ENCODE data around the gene PABPN1. TPM values are rescaled to one million over a fixed set of nuclear protein-coding genes. Genes with fewer than 3 reads are reported as not detected.

PABPN1 gene
- total and polyA plus RNA-seq, 2 of the 13 experiments (the other 11 are each of a cell fraction or from before 2014, with no cell fraction given) = 233 to 524 TPM

GRCh38 chr14:23358553-23359166 is 37.4 kb downstream of the PABPN1 start (continued):
- TF ChIP-seq TMF1 (CRISPR knock-in tag; IDR thresholded peaks at IDR 0.05; ENCODE audit: low read depth) = no peak
- no peak for TF ChIP-seq ZNF124 (CRISPR knock-in tag; IDR thresholded peaks at IDR 0.05)
- no peak for TF ChIP-seq HIVEP1 (CRISPR knock-in tag; IDR thresholded peaks at IDR 0.05)
- TF ChIP-seq BCL6 (CRISPR knock-in tag; IDR thresholded peaks at IDR 0.05) = no peak
- no peak for TF ChIP-seq MXD4 (CRISPR knock-in tag; IDR thresholded peaks at IDR 0.05)
- no peak for TF ChIP-seq GTF3A (CRISPR knock-in tag; conservative IDR thresholded peaks at IDR 0.05)
- TF ChIP-seq PRMT3 (CRISPR knock-in tag; IDR thresholded peaks at IDR 0.05; ENCODE audit: borderline replicate concordance, low read depth) = no peak
- TF ChIP-seq ZNF234 (CRISPR knock-in tag; conservative IDR thresholded peaks at IDR 0.05) = no peak
- no peak for TF ChIP-seq ZNF558 (CRISPR knock-in tag; IDR thresholded peaks at IDR 0.05; ENCODE audit: borderline replicate concordance)
- TF ChIP-seq ESRRA (CRISPR knock-in tag; IDR thresholded peaks at IDR 0.05; ENCODE audit: low read depth) = no peak
- TF ChIP-seq, protein P1, sequence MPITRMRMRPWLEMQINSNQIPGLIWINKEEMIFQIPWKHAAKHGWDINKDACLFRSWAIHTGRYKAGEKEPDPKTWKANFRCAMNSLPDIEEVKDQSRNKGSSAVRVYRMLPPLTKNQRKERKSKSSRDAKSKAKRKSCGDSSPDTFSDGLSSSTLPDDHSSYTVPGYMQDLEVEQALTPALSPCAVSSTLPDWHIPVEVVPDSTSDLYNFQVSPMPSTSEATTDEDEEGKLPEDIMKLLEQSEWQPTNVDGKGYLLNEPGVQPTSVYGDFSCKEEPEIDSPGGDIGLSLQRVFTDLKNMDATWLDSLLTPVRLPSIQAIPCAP (CRISPR knock-in tag; IDR thresholded peaks at IDR 0.05; ENCODE audit: low read depth) = no peak
- no peak for TF ChIP-seq FOXP4 (CRISPR knock-in tag; IDR thresholded peaks at IDR 0.05)
- TF ChIP-seq MTA1 (CRISPR knock-in tag; IDR thresholded peaks at IDR 0.05; ENCODE audit: borderline replicate concordance) = peak; percentile 56; the same call in 1 of the 2 replicates
- TF ChIP-seq ATF7 (IDR thresholded peaks at IDR 0.05) = no peak
- TF ChIP-seq ATF7 (CRISPR knock-in tag; IDR thresholded peaks at IDR 0.05) = peak; percentile 83
- no peak for TF ChIP-seq ZNF552 (CRISPR knock-in tag; IDR thresholded peaks at IDR 0.05; ENCODE audit: borderline replicate concordance)
- TF ChIP-seq ZNF607 (CRISPR knock-in tag; IDR thresholded peaks at IDR 0.05; ENCODE audit: borderline replicate concordance) = no peak
- no peak for TF ChIP-seq SIN3B (IDR thresholded peaks at IDR 0.05; ENCODE audit: low read length)
- no peak for TF ChIP-seq SCMH1 (CRISPR knock-in tag; IDR thresholded peaks at IDR 0.05; ENCODE audit: borderline replicate concordance)
- no peak for TF ChIP-seq REPIN1 (CRISPR knock-in tag; IDR thresholded peaks at IDR 0.05; ENCODE audit: borderline replicate concordance, low read depth)
- TF ChIP-seq, protein P2, sequence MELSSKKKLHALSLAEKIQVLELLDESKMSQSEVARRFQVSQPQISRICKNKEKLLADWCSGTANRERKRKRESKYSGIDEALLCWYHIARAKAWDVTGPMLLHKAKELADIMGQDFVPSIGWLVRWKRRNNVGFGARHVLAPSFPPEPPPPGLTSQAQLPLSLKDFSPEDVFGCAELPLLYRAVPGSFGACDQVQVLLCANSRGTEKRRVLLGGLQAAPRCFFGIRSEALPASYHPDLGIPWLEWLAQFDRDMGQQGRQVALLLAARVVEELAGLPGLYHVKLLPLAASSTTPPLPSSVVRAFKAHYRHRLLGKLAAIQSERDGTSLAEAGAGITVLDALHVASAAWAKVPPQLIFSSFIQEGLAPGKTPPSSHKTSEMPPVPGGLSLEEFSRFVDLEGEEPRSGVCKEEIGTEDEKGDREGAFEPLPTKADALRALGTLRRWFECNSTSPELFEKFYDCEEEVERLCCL (CRISPR knock-in tag; IDR thresholded peaks at IDR 0.05; ENCODE audit: borderline replicate concordance) = no peak
- no peak for TF ChIP-seq RBM39 (IDR thresholded peaks at IDR 0.05; ENCODE audit: low read depth, low read length, poor library complexity, severe bottlenecking)
- no peak for TF ChIP-seq ZNF414 (CRISPR knock-in tag; IDR thresholded peaks at IDR 0.05)
- 0 out of 2 replicates have a peak, but pooled peaks have one; percentile 59 for TF ChIP-seq JUN (CRISPR knock-in tag; IDR thresholded peaks at IDR 0.05)
